ENCODE data around the gene C1QC. TPM values are rescaled to one million over a fixed set of nuclear protein-coding genes. Genes with fewer than 3 reads are reported as not detected.

C1QC gene
- total and polyA plus RNA-seq, 2 experiments from 2014 or later, result not detected

DNA sequence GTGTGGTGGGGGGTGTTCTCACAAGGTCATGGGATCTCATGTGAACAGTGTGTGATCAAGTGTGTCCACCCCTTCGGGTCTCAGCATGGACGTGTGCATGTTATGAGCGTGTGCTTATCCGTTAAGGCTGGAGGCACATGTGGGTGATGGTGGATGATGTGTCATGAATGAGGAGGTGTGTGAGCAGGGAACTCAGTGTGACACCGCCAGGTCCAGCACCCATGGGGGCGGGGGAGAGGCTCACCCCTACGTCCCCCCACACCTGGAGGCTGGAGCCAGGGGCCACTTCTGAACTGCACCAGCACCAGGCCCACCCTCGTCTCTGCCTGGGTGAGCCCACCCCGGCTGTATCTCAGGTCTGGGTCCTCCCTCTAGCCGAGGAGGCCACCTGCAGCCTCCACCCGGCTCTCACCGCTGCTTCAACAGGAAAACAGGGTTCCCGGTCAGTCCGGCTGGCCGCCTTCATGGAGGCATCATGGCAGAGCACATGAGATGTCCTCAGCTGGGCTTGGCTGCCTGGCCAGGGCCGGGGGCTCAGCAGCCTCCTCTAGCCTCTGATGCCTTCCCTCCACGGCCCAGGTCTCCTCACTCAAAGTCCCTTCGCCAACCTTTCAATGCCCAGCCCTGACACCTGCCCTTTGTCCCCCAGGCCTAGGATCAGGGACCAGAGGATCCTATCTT, 41.2 kb upstream of the C1QC start:
- peaks cover 6% of the 10 kb centered on the region; the same call in 1 of the 2 replicates for H4K20me1 ChIP-seq (replicated peaks; ENCODE audit: insufficient read depth)
- no peak overlapping the region for H3K4me2 ChIP-seq
- H3F3A ChIP-seq (replicated peaks; ENCODE audit: low read depth), result no peaks in the 10 kb centered on the region
- no peak overlapping the region for H3K27ac ChIP-seq (ENCODE audit: low read depth)
- no peaks in the 10 kb centered on the region for H3K36me3 ChIP-seq (ENCODE audit: insufficient read depth)
- Mint-ChIP-seq H3K36me3 (ENCODE audit: low read depth) (no peaks in the 10 kb centered on the region), H3K4me3 (no peak overlapping the region), H3K27me3 (ENCODE audit: insufficient read depth, low read depth, poor library complexity) (peaks cover 7% of the 10 kb centered on the region), H3K4me1 (peaks cover 12% of the 10 kb centered on the region; the same call in 2 of the 3 replicates), H3K9me3 (no peaks in the 10 kb centered on the region), H3K27ac (no peak overlapping the region)
- H2AFZ ChIP-seq, result no peak overlapping the region
- no peaks in the 10 kb centered on the region for H3K4me1 ChIP-seq (ENCODE audit: insufficient read depth)
- no peaks in the 10 kb centered on the region for H3K9me2 ChIP-seq (ENCODE audit: insufficient read depth)
- no peaks in the 10 kb centered on the region for H3K27me3 ChIP-seq (ENCODE audit: insufficient read depth)
- no peak overlapping the region for H3K4me3 ChIP-seq
- H3K79me2 ChIP-seq (replicated peaks; ENCODE audit: insufficient read depth), result no peaks in the 10 kb centered on the region
- no peak for ATAC-seq
- DNase-seq (ENCODE audit: low spot score), result no peak
- TF ChIP-seq ZNF331 (CRISPR knock-in tag; IDR thresholded peaks at IDR 0.05; ENCODE audit: low read depth), result no peak
- TF ChIP-seq, protein P1, sequence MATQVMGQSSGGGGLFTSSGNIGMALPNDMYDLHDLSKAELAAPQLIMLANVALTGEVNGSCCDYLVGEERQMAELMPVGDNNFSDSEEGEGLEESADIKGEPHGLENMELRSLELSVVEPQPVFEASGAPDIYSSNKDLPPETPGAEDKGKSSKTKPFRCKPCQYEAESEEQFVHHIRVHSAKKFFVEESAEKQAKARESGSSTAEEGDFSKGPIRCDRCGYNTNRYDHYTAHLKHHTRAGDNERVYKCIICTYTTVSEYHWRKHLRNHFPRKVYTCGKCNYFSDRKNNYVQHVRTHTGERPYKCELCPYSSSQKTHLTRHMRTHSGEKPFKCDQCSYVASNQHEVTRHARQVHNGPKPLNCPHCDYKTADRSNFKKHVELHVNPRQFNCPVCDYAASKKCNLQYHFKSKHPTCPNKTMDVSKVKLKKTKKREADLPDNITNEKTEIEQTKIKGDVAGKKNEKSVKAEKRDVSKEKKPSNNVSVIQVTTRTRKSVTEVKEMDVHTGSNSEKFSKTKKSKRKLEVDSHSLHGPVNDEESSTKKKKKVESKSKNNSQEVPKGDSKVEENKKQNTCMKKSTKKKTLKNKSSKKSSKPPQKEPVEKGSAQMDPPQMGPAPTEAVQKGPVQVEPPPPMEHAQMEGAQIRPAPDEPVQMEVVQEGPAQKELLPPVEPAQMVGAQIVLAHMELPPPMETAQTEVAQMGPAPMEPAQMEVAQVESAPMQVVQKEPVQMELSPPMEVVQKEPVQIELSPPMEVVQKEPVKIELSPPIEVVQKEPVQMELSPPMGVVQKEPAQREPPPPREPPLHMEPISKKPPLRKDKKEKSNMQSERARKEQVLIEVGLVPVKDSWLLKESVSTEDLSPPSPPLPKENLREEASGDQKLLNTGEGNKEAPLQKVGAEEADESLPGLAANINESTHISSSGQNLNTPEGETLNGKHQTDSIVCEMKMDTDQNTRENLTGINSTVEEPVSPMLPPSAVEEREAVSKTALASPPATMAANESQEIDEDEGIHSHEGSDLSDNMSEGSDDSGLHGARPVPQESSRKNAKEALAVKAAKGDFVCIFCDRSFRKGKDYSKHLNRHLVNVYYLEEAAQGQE (IDR thresholded peaks at IDR 0.05; ENCODE audit: unreplicated experiment), result no peak
- no peak for TF ChIP-seq CREB1 (CRISPR knock-in tag; IDR thresholded peaks at IDR 0.05; ENCODE audit: low read depth)
- TF ChIP-seq EZH2 (IDR thresholded peaks at IDR 0.05; ENCODE audit: low read depth, unreplicated experiment), result no peak
- TF ChIP-seq EZH2phosphoT487 (IDR thresholded peaks at IDR 0.05; ENCODE audit: unreplicated experiment), result no peak
- TF ChIP-seq NANOG (IDR thresholded peaks at IDR 0.05; ENCODE audit: borderline replicate concordance), result no peak
- TF ChIP-seq, protein P2, sequence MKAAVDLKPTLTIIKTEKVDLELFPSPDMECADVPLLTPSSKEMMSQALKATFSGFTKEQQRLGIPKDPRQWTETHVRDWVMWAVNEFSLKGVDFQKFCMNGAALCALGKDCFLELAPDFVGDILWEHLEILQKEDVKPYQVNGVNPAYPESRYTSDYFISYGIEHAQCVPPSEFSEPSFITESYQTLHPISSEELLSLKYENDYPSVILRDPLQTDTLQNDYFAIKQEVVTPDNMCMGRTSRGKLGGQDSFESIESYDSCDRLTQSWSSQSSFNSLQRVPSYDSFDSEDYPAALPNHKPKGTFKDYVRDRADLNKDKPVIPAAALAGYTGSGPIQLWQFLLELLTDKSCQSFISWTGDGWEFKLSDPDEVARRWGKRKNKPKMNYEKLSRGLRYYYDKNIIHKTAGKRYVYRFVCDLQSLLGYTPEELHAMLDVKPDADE (IDR thresholded peaks at IDR 0.05), result no peak
- TF ChIP-seq, protein P3, sequence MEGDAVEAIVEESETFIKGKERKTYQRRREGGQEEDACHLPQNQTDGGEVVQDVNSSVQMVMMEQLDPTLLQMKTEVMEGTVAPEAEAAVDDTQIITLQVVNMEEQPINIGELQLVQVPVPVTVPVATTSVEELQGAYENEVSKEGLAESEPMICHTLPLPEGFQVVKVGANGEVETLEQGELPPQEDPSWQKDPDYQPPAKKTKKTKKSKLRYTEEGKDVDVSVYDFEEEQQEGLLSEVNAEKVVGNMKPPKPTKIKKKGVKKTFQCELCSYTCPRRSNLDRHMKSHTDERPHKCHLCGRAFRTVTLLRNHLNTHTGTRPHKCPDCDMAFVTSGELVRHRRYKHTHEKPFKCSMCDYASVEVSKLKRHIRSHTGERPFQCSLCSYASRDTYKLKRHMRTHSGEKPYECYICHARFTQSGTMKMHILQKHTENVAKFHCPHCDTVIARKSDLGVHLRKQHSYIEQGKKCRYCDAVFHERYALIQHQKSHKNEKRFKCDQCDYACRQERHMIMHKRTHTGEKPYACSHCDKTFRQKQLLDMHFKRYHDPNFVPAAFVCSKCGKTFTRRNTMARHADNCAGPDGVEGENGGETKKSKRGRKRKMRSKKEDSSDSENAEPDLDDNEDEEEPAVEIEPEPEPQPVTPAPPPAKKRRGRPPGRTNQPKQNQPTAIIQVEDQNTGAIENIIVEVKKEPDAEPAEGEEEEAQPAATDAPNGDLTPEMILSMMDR (conservative IDR thresholded peaks at IDR 0.05; ENCODE audit: low read depth in 2 of 2), result no peak
- no peak for TF ChIP-seq POLR2AphosphoS5 (IDR thresholded peaks at IDR 0.05; ENCODE audit: low read depth)
- no peak for TF ChIP-seq JUNB (IDR thresholded peaks at IDR 0.05; ENCODE audit: unreplicated experiment)
- no peak for TF ChIP-seq STAT1 (IDR thresholded peaks at IDR 0.05; ENCODE audit: unreplicated experiment)
- no peak for TF ChIP-seq ZNF114 (CRISPR knock-in tag; IDR thresholded peaks at IDR 0.05)
- TF ChIP-seq, protein P4, sequence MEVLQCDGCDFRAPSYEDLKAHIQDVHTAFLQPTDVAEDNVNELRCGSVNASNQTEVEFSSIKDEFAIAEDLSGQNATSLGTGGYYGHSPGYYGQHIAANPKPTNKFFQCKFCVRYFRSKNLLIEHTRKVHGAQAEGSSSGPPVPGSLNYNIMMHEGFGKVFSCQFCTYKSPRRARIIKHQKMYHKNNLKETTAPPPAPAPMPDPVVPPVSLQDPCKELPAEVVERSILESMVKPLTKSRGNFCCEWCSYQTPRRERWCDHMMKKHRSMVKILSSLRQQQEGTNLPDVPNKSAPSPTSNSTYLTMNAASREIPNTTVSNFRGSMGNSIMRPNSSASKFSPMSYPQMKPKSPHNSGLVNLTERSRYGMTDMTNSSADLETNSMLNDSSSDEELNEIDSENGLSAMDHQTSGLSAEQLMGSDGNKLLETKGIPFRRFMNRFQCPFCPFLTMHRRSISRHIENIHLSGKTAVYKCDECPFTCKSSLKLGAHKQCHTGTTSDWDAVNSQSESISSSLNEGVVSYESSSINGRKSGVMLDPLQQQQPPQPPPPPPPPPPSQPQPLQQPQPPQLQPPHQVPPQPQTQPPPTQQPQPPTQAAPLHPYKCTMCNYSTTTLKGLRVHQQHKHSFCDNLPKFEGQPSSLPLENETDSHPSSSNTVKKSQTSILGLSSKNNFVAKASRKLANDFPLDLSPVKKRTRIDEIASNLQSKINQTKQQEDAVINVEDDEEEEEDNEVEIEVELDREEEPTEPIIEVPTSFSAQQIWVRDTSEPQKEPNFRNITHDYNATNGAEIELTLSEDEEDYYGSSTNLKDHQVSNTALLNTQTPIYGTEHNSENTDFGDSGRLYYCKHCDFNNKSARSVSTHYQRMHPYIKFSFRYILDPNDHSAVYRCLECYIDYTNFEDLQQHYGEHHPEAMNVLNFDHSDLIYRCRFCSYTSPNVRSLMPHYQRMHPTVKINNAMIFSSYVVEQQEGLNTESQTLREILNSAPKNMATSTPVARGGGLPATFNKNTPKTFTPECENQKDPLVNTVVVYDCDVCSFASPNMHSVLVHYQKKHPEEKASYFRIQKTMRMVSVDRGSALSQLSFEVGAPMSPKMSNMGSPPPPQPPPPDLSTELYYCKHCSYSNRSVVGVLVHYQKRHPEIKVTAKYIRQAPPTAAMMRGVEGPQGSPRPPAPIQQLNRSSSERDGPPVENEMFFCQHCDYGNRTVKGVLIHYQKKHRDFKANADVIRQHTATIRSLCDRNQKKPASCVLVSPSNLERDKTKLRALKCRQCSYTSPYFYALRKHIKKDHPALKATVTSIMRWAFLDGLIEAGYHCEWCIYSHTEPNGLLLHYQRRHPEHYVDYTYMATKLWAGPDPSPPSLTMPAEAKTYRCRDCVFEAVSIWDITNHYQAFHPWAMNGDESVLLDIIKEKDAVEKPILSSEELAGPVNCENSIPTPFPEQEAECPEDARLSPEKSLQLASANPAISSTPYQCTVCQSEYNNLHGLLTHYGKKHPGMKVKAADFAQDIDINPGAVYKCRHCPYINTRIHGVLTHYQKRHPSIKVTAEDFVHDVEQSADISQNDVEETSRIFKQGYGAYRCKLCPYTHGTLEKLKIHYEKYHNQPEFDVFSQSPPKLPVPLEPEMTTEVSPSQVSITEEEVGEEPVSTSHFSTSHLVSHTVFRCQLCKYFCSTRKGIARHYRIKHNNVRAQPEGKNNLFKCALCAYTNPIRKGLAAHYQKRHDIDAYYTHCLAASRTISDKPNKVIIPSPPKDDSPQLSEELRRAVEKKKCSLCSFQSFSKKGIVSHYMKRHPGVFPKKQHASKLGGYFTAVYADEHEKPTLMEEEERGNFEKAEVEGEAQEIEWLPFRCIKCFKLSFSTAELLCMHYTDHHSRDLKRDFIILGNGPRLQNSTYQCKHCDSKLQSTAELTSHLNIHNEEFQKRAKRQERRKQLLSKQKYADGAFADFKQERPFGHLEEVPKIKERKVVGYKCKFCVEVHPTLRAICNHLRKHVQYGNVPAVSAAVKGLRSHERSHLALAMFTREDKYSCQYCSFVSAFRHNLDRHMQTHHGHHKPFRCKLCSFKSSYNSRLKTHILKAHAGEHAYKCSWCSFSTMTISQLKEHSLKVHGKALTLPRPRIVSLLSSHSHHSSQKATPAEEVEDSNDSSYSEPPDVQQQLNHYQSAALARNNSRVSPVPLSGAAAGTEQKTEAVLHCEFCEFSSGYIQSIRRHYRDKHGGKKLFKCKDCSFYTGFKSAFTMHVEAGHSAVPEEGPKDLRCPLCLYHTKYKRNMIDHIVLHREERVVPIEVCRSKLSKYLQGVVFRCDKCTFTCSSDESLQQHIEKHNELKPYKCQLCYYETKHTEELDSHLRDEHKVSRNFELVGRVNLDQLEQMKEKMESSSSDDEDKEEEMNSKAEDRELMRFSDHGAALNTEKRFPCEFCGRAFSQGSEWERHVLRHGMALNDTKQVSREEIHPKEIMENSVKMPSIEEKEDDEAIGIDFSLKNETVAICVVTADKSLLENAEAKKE (CRISPR knock-in tag; IDR thresholded peaks at IDR 0.05), result no peak
